ENCODE data around the gene ACTC1. TPM values are rescaled to one million over a fixed set of nuclear protein-coding genes. Genes with fewer than 3 reads are reported as not detected.

ACTC1 gene
- total and polyA plus RNA-seq, 10 of the 15 experiments (the other 5 are each of a cell fraction or from before 2014, with no cell fraction given) = 1.6 TPM; not detected in 9

DNA sequence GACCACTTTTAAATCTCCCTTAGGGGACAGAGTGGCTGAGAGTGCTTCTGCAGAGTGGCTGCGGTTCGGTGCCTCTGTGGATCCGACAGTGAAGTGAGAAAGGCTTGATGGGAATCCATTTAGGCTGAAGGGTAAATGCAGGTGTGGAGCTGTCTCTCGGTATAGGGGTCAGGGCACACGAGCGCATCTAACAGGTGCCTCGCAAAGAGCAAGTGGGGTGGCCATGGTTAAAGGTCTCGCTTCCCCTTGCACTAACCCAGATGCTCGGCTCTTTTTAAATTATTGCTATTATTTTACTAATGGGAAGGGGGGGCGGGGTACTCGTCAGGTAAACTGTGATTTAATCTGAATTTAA is 40.0 kb downstream of the ACTC1 start:
- ChIA-PET CTCF (no interaction called here), POLR2A (no interaction called here), RAD21 (ENCODE audit: unreplicated experiment) (no interaction called here), SMC1A (ENCODE audit: uncharacterized antibody, unreplicated experiment) (no interaction called here)
- Histone ChIP-seq H3K27me3 (replicated peaks in 1 of 2; ENCODE audit: control insufficient read depth in 2 of 2, insufficient read depth in 2 of 2, low read length in 1 of 2) (peaks cover 10% of the 10 kb centered on the region in 2 experiments), H2AFZ (ENCODE audit: control insufficient read depth, low read depth, low read length) (no peak overlapping the region), H3K4me2 (ENCODE audit: control insufficient read depth, insufficient read depth) (no peak overlapping the region), H3K27ac (ENCODE audit: control insufficient read depth, insufficient read depth) (no peak overlapping the region), H3K4me1 (ENCODE audit: control insufficient read depth, insufficient read depth, low read length) (no peaks in the 10 kb centered on the region), H3K9ac (ENCODE audit: control insufficient read depth, insufficient read depth, low read length) (no peak overlapping the region), H4K20me1 (ENCODE audit: control insufficient read depth, insufficient read depth) (no peaks in the 10 kb centered on the region), H3K9me3 (replicated peaks; ENCODE audit: control insufficient read depth, insufficient read depth, low read length) (no peaks in the 10 kb centered on the region), H3K36me3 (ENCODE audit: control insufficient read depth in 2 of 2, insufficient read depth in 2 of 2, low read length in 1 of 2) (no peaks in the 10 kb centered on the region), H3K79me2 (ENCODE audit: control insufficient read depth, insufficient read depth, low read length) (no peaks in the 10 kb centered on the region), H3K4me3 (no peak overlapping the region)
- WGBS (ENCODE audit: insufficient coverage, insufficient replicate concordance, low lambda C conversion rate, missing lambda C conversion rate) = 31% methylated on average over 11 of the region's 11 CpGs
- FAIRE-seq = no peak
- in situ Hi-C loops (cut with MboI) (no loop called here), intact Hi-C loops (cut with micrococcal nuclease; ENCODE audit: unreplicated experiment) (no loop called here)
- BruUV-seq (replicated peaks) = no TSS peak
- no peak for DNase-seq (ENCODE audit: low read depth, low spot score)
- ATAC-seq = no peak
- TF ChIP-seq CBFB (IDR thresholded peaks at IDR 0.05; ENCODE audit: low read depth) = no peak

DNA sequence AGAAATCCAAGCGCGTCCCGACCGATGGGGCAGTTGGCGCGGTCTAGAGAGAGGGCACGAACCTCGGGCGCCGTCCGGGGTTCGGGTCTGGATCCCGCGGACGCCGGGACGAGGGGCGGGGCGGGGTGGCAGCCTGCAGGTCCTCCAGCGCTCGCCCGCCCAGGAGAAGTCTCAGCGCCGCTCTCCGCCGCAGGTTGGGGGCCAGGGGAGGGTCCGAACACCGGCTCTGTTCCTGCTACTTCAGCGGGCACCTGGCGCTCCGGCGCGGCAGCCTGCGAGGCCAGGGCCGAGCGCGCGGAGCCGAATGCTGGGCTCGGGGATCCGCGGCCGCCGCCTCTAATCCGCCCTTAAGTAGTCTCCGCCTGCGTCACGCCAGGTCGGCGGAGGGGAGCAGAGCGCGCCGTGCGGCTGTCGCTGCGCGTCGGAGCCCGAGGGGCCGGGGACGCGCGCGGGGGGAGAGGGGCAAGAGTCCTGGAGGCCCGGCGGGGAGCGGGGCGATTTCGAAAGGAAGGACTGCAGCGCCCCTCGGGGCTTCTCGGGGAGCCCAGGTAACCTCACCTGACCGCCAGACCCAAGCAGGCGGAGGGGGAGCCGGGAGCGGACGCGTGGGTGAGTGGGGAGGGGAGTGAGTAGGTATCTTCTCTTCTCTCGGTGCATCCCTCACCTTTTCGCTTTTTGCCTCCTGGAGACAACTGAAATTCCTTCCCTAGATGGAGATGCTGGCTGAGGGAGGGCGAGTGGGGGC is 40.5 kb downstream of the ACTC1 start, which contains the start of gene GJD2:
GJD2 (minus strand) TSS at position 325 of the 745 bp plus-strand sequence. CDS start 510 bp downstream, outside the sequence.
- Histone ChIP-seq H2AFZ (ENCODE audit: control insufficient read depth, low read depth, low read length) (no peak within 1 kb of the TSS), H3K4me3 (no peak within 1 kb of the TSS), H3K4me2 (ENCODE audit: control insufficient read depth, insufficient read depth) (no peak within 1 kb of the TSS), H4K20me1 (ENCODE audit: control insufficient read depth, insufficient read depth) (no peaks in the 10 kb centered on the region), H3K9me3 (replicated peaks; ENCODE audit: control insufficient read depth, insufficient read depth, low read length) (no peaks in the 10 kb centered on the region), H3K4me1 (ENCODE audit: control insufficient read depth, insufficient read depth, low read length) (no peaks in the 10 kb centered on the region), H3K27ac (ENCODE audit: control insufficient read depth, insufficient read depth) (no peak within 1 kb of the TSS), H3K27me3 (replicated peaks in 1 of 2; ENCODE audit: control insufficient read depth in 2 of 2, insufficient read depth in 2 of 2, low read length in 1 of 2) (peaks cover 10% of the 10 kb centered on the region in 2 experiments), H3K9ac (ENCODE audit: control insufficient read depth, insufficient read depth, low read length) (no peak within 1 kb of the TSS), H3K79me2 (ENCODE audit: control insufficient read depth, insufficient read depth, low read length) (no peaks in the 10 kb centered on the region), H3K36me3 (ENCODE audit: control insufficient read depth in 2 of 2, insufficient read depth in 2 of 2, low read length in 1 of 2) (no peaks in the 10 kb centered on the region)
- BruUV-seq (replicated peaks) = no TSS peak
- RAD21 ChIA-PET (ENCODE audit: unreplicated experiment) = no interaction called here
- DNase-seq (ENCODE audit: low read depth, low spot score) (no peak), ATAC-seq (no peak), FAIRE-seq (no peak)
- 25% methylated on average over 48 of the region's 81 CpGs for WGBS (ENCODE audit: insufficient coverage, insufficient replicate concordance, low lambda C conversion rate, missing lambda C conversion rate)
- CTCF ChIA-PET = no interaction called here
- SMC1A ChIA-PET (ENCODE audit: uncharacterized antibody, unreplicated experiment) = no interaction called here
- intact Hi-C loops (cut with micrococcal nuclease; ENCODE audit: unreplicated experiment) (no loop called here), in situ Hi-C loops (cut with MboI) (no loop called here)
- TF ChIP-seq, protein P1, sequence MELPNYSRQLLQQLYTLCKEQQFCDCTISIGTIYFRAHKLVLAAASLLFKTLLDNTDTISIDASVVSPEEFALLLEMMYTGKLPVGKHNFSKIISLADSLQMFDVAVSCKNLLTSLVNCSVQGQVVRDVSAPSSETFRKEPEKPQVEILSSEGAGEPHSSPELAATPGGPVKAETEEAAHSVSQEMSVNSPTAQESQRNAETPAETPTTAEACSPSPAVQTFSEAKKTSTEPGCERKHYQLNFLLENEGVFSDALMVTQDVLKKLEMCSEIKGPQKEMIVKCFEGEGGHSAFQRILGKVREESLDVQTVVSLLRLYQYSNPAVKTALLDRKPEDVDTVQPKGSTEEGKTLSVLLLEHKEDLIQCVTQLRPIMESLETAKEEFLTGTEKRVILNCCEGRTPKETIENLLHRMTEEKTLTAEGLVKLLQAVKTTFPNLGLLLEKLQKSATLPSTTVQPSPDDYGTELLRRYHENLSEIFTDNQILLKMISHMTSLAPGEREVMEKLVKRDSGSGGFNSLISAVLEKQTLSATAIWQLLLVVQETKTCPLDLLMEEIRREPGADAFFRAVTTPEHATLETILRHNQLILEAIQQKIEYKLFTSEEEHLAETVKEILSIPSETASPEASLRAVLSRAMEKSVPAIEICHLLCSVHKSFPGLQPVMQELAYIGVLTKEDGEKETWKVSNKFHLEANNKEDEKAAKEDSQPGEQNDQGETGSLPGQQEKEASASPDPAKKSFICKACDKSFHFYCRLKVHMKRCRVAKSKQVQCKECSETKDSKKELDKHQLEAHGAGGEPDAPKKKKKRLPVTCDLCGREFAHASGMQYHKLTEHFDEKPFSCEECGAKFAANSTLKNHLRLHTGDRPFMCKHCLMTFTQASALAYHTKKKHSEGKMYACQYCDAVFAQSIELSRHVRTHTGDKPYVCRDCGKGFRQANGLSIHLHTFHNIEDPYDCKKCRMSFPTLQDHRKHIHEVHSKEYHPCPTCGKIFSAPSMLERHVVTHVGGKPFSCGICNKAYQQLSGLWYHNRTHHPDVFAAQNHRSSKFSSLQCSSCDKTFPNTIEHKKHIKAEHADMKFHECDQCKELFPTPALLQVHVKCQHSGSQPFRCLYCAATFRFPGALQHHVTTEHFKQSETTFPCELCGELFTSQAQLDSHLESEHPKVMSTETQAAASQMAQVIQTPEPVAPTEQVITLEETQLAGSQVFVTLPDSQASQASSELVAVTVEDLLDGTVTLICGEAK (IDR thresholded peaks at IDR 0.05; ENCODE audit: borderline replicate concordance) = no peak
- TF ChIP-seq SUZ12 (IDR thresholded peaks at IDR 0.05; ENCODE audit: unreplicated experiment) = peak; percentile 44
- POLR2A ChIA-PET = no interaction called here

Measured in GM12878 (cell line).